ENCODE results near the gene CMBL. TPM values are rescaled to one million over a fixed set of nuclear protein-coding genes. Genes with fewer than 3 reads are reported as not detected.

CMBL gene
- total RNA-seq, 1 experiment from 2014 or later = 43.2 TPM

- ChIA-PET POLR2A (interaction anchor here (0.7 kb wide), 1 partner anchor 12 kb away, joined by 7 read pairs; no protein-coding TSS in a partner anchor), CTCF (no interaction called here)
- H3K4me1 ChIP-seq (ENCODE audit: control insufficient read depth, insufficient read depth, low read length) = peaks cover 21% of the 10 kb centered on the region
- no peaks in the 10 kb centered on the region for H3K27me3 ChIP-seq (ENCODE audit: control insufficient read depth, insufficient read depth, low read length)
- in situ Hi-C loops (cut with HindIII; ENCODE audit: low pct_unique_long_range_greater_than_20kb, low sequenced_read_pairs) = no loop called here
- H3K27ac ChIP-seq (ENCODE audit: low read length) = no peak overlapping the region
- BruUV-seq (replicated peaks) = no TSS peak
- no peaks in the 10 kb centered on the region for H3K9me3 ChIP-seq (ENCODE audit: control insufficient read depth, insufficient read depth, low read depth, low read length)
- TF ChIP-seq SIN3A (IDR thresholded peaks at IDR 0.05; ENCODE audit: borderline replicate concordance, insufficient read depth, low read depth, low read length) (no peak), POLR2AphosphoS5 (IDR thresholded peaks at IDR 0.05; ENCODE audit: low read depth, low read length) (no peak), REST (IDR thresholded peaks at IDR 0.05; ENCODE audit: insufficient read depth in 1 of 2, low read depth in 2 of 2, low read length in 1 of 2) (no peak), TCF7L2 (IDR thresholded peaks at IDR 0.05; ENCODE audit: low read depth, low read length) (no peak)
- TF ChIP-seq, protein P1, sequence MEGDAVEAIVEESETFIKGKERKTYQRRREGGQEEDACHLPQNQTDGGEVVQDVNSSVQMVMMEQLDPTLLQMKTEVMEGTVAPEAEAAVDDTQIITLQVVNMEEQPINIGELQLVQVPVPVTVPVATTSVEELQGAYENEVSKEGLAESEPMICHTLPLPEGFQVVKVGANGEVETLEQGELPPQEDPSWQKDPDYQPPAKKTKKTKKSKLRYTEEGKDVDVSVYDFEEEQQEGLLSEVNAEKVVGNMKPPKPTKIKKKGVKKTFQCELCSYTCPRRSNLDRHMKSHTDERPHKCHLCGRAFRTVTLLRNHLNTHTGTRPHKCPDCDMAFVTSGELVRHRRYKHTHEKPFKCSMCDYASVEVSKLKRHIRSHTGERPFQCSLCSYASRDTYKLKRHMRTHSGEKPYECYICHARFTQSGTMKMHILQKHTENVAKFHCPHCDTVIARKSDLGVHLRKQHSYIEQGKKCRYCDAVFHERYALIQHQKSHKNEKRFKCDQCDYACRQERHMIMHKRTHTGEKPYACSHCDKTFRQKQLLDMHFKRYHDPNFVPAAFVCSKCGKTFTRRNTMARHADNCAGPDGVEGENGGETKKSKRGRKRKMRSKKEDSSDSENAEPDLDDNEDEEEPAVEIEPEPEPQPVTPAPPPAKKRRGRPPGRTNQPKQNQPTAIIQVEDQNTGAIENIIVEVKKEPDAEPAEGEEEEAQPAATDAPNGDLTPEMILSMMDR (IDR thresholded peaks at IDR 0.05) = no peak
- no peaks in the 10 kb centered on the region for H3K36me3 ChIP-seq (ENCODE audit: control insufficient read depth, insufficient read depth, low read length)
- no peak for DNase-seq (ENCODE audit: low read depth, low spot score)
- intact Hi-C loops (cut with micrococcal nuclease; ENCODE audit: unreplicated experiment) = no loop called here
- no peak overlapping the region for H3K4me3 ChIP-seq (ENCODE audit: low read depth in 2 of 2, low read length in 2 of 2)
- no peak for ATAC-seq
Observed at GRCh38 chr5:10328323-10328722, 20.6 kb upstream of the CMBL start.

GRCh38 chr5:10324518-10325370, 17.0 kb upstream of the CMBL start:
- ATAC-seq = peak; percentile 37; the same call in 1 of the 2 replicates
- Histone ChIP-seq H3K27ac (ENCODE audit: low read length) (no peak overlapping the region), H3K36me3 (ENCODE audit: control insufficient read depth, insufficient read depth, low read length) (no peaks in the 10 kb centered on the region), H3K4me1 (ENCODE audit: control insufficient read depth, insufficient read depth, low read length) (0 out of 2 replicates have a peak, but pooled peaks cover 3% of the 10 kb centered on the region), H3K9me3 (ENCODE audit: control insufficient read depth, insufficient read depth, low read depth, low read length) (no peaks in the 10 kb centered on the region), H3K27me3 (ENCODE audit: control insufficient read depth, insufficient read depth, low read length) (no peaks in the 10 kb centered on the region), H3K4me3 (ENCODE audit: low read depth in 2 of 2, low read length in 2 of 2) (no peak overlapping the region)
- in situ Hi-C loops (cut with HindIII; ENCODE audit: low pct_unique_long_range_greater_than_20kb, low sequenced_read_pairs) = no loop called here
- POLR2A ChIA-PET = no interaction called here
- intact Hi-C loops (cut with micrococcal nuclease; ENCODE audit: unreplicated experiment) = no loop called here
- no TSS peak for BruUV-seq (replicated peaks)
- no peak for TF ChIP-seq POLR2AphosphoS5 (IDR thresholded peaks at IDR 0.05; ENCODE audit: low read depth, low read length)
- TF ChIP-seq SIN3A (IDR thresholded peaks at IDR 0.05; ENCODE audit: borderline replicate concordance, insufficient read depth, low read depth, low read length) = no peak
- TF ChIP-seq TCF7L2 (IDR thresholded peaks at IDR 0.05; ENCODE audit: low read depth, low read length) = no peak
- TF ChIP-seq, protein P1 (IDR thresholded peaks at IDR 0.05) = no peak
- no peak for TF ChIP-seq REST (IDR thresholded peaks at IDR 0.05; ENCODE audit: insufficient read depth in 1 of 2, low read depth in 2 of 2, low read length in 1 of 2)
- CTCF ChIA-PET = interaction anchor here (1.1 kb wide), 1 partner anchor 40 kb away, joined by 4 read pairs; no protein-coding TSS in a partner anchor
- no peak for DNase-seq (ENCODE audit: low read depth, low spot score)
